MCF 10A (cell line): Measurements from ENCODE around the gene ARHGEF11. TPM values are rescaled to one million over a fixed set of nuclear protein-coding genes. Genes with fewer than 3 reads are reported as not detected.

Experiments
- BruUV-seq: library from RNA; stranded (reverse); fragments of 400-500 nt; replicated peaks from 2 replicates; lab custom pipeline; 2021; lab: Mats Ljungman, UMichigan
- CTCF ChIA-PET: fragments of 300-600 bp; sonication (Branson Sonifier 250); formaldehyde crosslinking; extraction: SDS; loops from one replicate; lab custom pipeline; 2021; ENCODE audit warnings: antibody characterized with exemption, inconsistent platforms; lab: Yijun Ruan, JAX
- POLR2A ChIA-PET: fragments of 300-600, 350-650 bp; sonication (Branson Sonifier 250); formaldehyde crosslinking; extraction: SDS; loops from one replicate; lab custom pipeline; 2020; ENCODE audit warnings: antibody characterized with exemption, inconsistent platforms; lab: Yijun Ruan, JAX
- DNase-seq: peaks from one replicate; pipeline ENCODE4 v3.0.0-alpha.2; 2018; ENCODE audit not compliant: unreplicated experiment
- H3K27ac Mint-ChIP-seq: one replicate; pipeline ENCODE4 v1.8.0; 2022; ENCODE audit warnings: mild to moderate bottlenecking, low read depth, mixed read lengths; ENCODE audit not compliant: unreplicated experiment
- H3K27me3 Mint-ChIP-seq: one replicate; pipeline ENCODE4 v1.8.0; 2022; ENCODE audit warnings: mixed read lengths; ENCODE audit not compliant: insufficient read depth, unreplicated experiment
- H3K36me3 Mint-ChIP-seq: one replicate; pipeline ENCODE4 v1.8.0; 2022; ENCODE audit warnings: mild to moderate bottlenecking, moderate library complexity, mixed read lengths; ENCODE audit not compliant: insufficient read depth, unreplicated experiment
- H3K4me1 Mint-ChIP-seq: one replicate; pipeline ENCODE4 v1.8.0; 2022; ENCODE audit warnings: mixed read lengths; ENCODE audit not compliant: insufficient read depth, unreplicated experiment
- H3K4me3 Mint-ChIP-seq: one replicate; pipeline ENCODE4 v1.8.0; 2022; ENCODE audit warnings: mild to moderate bottlenecking, moderate library complexity, mixed read lengths; ENCODE audit not compliant: unreplicated experiment
- H3K9me3 Mint-ChIP-seq: one replicate; pipeline ENCODE4 v1.8.0; 2022; ENCODE audit warnings: mixed read lengths; ENCODE audit not compliant: unreplicated experiment
- CTCF ChIP-seq: fragments of 200-600 bp; IDR thresholded peaks from one replicate; pipeline ENCODE4 v1.8.0; 2022; ENCODE audit warnings: antibody characterized with exemption, mild to moderate bottlenecking; ENCODE audit not compliant: unreplicated experiment
- intact Hi-C: fragments of 100-400 bp; cut with micrococcal nuclease; formaldehyde crosslinking; loops from 2 replicates; pipeline ENCODE4 v1.14.1; 2022
- total RNA-seq: library from RNA; stranded (reverse); gene quantifications from 2 replicates; pipeline ENCODE4 v1.2.3, GENCODE V29; 2022

The ARHGEF11 gene
- total RNA-seq, 1 experiment from 2014 or later: 34.5 TPM

- Mint-ChIP-seq H3K27ac (peak overlapping the region; percentile 91), H3K4me1 (peaks cover 50% of the 10 kb centered on the region), H3K36me3 (peaks cover 5% of the 10 kb centered on the region), H3K4me3 (peak overlapping the region; percentile 95), H3K27me3 (peaks cover 3% of the 10 kb centered on the region), H3K9me3 (no peaks in the 10 kb centered on the region)
- intact Hi-C loops: no loop called here
- CTCF ChIA-PET: interaction anchor here (0.6 to 1.9 kb wide), 10 partner anchors 23 to 685 kb away, joined by 3 to 9 read pairs (median 4); no protein-coding TSS in a partner anchor
- no peak for DNase-seq
- no peak for TF ChIP-seq CTCF
- BruUV-seq: no TSS peak
- POLR2A ChIA-PET: interaction anchor here (0.6 to 1.3 kb wide), 10 partner anchors 9 to 206 kb away, joined by 3 to 6 read pairs (median 4); no protein-coding TSS in a partner anchor
These were observed 1.2 kb downstream of the ARHGEF11 start for GRCh38 chr1:157044326-157044725.

GRCh38 chr1:157043685-157044084 is 1.9 kb downstream of the ARHGEF11 start:
- H3K36me3 Mint-ChIP-seq: peaks cover 5% of the 10 kb centered on the region
- no TSS peak for BruUV-seq
- H3K27ac Mint-ChIP-seq: peak overlapping the region; percentile 91
- ChIA-PET CTCF (interaction anchor here (0.6 to 1.9 kb wide), 9 partner anchors 8 to 152 kb away, joined by 3 to 9 read pairs (median 3); no protein-coding TSS in a partner anchor), POLR2A (interaction anchor here (0.6 to 1.3 kb wide), 3 partner anchors 8 to 343 kb away, joined by 3 read pairs; no protein-coding TSS in a partner anchor)
- no peak for DNase-seq
- TF ChIP-seq CTCF: no peak
- peak overlapping the region; percentile 95 for H3K4me3 Mint-ChIP-seq
- intact Hi-C loops: no loop called here
- no peaks in the 10 kb centered on the region for H3K9me3 Mint-ChIP-seq
- H3K4me1 Mint-ChIP-seq: peaks cover 55% of the 10 kb centered on the region
- H3K27me3 Mint-ChIP-seq: no peaks in the 10 kb centered on the region

GRCh38 chr1:157042846-157043245 is 2.7 kb downstream of the ARHGEF11 start:
- Mint-ChIP-seq H3K4me3 (peak overlapping the region; percentile 95), H3K9me3 (no peaks in the 10 kb centered on the region), H3K27ac (no peak overlapping the region), H3K4me1 (peaks cover 55% of the 10 kb centered on the region), H3K27me3 (no peaks in the 10 kb centered on the region), H3K36me3 (peaks cover 5% of the 10 kb centered on the region)
- no peak for TF ChIP-seq CTCF
- ChIA-PET CTCF (interaction anchor here (1.0 to 1.6 kb wide), 2 partner anchors 8 to 45 kb away, joined by 3 to 7 read pairs; no protein-coding TSS in a partner anchor), POLR2A (no interaction called here)
- intact Hi-C loops: no loop called here
- DNase-seq: no peak
- BruUV-seq: no TSS peak

- no TSS peak for BruUV-seq
- no peaks in the 10 kb centered on the region for H3K9me3 Mint-ChIP-seq
- no peaks in the 10 kb centered on the region for H3K27me3 Mint-ChIP-seq
- ChIA-PET POLR2A (interaction anchor here (0.8 to 1.5 kb wide), 2 partner anchors 9 to 37 kb away, joined by 3 read pairs; no protein-coding TSS in a partner anchor), CTCF (interaction anchor here (1.0 to 1.1 kb wide), 2 partner anchors 34 to 115 kb away, joined by 3 read pairs; no protein-coding TSS in a partner anchor)
- no peak overlapping the region for H3K27ac Mint-ChIP-seq
- H3K4me3 Mint-ChIP-seq: no peak overlapping the region
- intact Hi-C loops: no loop called here
- DNase-seq: no peak
- TF ChIP-seq CTCF: no peak
- peaks cover 5% of the 10 kb centered on the region for H3K36me3 Mint-ChIP-seq
- H3K4me1 Mint-ChIP-seq: peaks cover 60% of the 10 kb centered on the region
These were observed 4.7 kb downstream of the ARHGEF11 start for GRCh38 chr1:157040802-157041201.
